K562 (cell line): Measurements from ENCODE around the gene PEAR1. TPM values are rescaled to one million over a fixed set of nuclear protein-coding genes. Genes with fewer than 3 reads are reported as not detected.

Experiments used
- CREBBP ChIP-seq: IDR thresholded peaks from one replicate; pipeline ENCODE4 v1.6.1; 2012; ENCODE audit warnings: low read depth, mild to moderate bottlenecking, control low read depth, inconsistent platforms, low read length
- FOXA1 ChIP-seq: fragments of 450-650 bp; IDR thresholded peaks from 2 replicates; pipeline ENCODE4 v1.6.1; 2016; ENCODE audit warnings: mild to moderate bottlenecking, borderline replicate concordance
- HNRNPL ChIP-seq: fragments of 200-400 bp; formaldehyde crosslinking; IDR thresholded peaks from 2 replicates; pipeline ENCODE4 v1.6.1; 2017; ENCODE audit warnings: low read depth, mild to moderate bottlenecking, low read length
- PML ChIP-seq: IDR thresholded peaks from 2 replicates; pipeline ENCODE4 v1.6.1; 2012; ENCODE audit warnings: low read length, inconsistent platforms
- POLR3A ChIP-seq: IDR thresholded peaks from 2 replicates; pipeline ENCODE4 v1.6.1; 2011; ENCODE audit warnings: borderline replicate concordance, mild to moderate bottlenecking, moderate library complexity; ENCODE audit not compliant: insufficient read length, insufficient read depth; ENCODE audit errors: extremely low read depth
- SAFB2 ChIP-seq: fragments of 200-400 bp; formaldehyde crosslinking; IDR thresholded peaks from 2 replicates; pipeline ENCODE4 v1.6.1; 2018; ENCODE audit warnings: borderline replicate concordance, low read length, low read depth, moderate library complexity; ENCODE audit not compliant: severe bottlenecking
- ZNF436 ChIP-seq: fragments of 250-450, 450-650 bp; sonication (Bioruptor Pico); formaldehyde crosslinking; IDR thresholded peaks from 2 replicates; pipeline ENCODE4 v1.7.0; 2020; ENCODE audit warnings: mild to moderate bottlenecking
- polyA plus RNA-seq, 8 experiments: library from polyadenylated mRNA; depleted of rRNA in 4 of 8; stranded (reverse) in 5 of 8; unstranded in 3 of 8; fragments of >200 nt; fragmentation: Nextera tagmentation in 2 of 8; fragmentation: Illumina TruSeq in 1 of 8; extraction: Ambion mirVana in 2 of 8; extraction: Trizol in 1 of 8; gene quantifications; 2 replicates each; pipeline versions ENCODE4 v1.2.1 to v1.2.3, GENCODE V29; 2011 to 2014; ENCODE audit warnings: inconsistent platforms in 1 of 8, missing spikeins in 1 of 8
- total RNA-seq, 7 experiments: library from RNA; depleted of rRNA in 6 of 7; stranded (reverse); fragments of >200 nt in 6 of 7; fragmentation: Illumina TruSeq in 2 of 7; extraction: Trizol in 2 of 7; gene quantifications; 2 replicates each; pipeline versions ENCODE4 v1.2.1 to v1.2.3, GENCODE V29; 2011 to 2021; ENCODE audit warnings: low replicate concordance in 1 of 7
- TF ChIP-seq, protein P1 (sequence below): fragments of 250-450 bp; sonication (Bioruptor Pico); IDR thresholded peaks from 2 replicates; pipeline ENCODE4 v1.5.0; 2020; ENCODE audit warnings: mild to moderate bottlenecking, borderline replicate concordance
- TF ChIP-seq, protein P2 (sequence below): fragments of 250-450 bp; sonication (Bioruptor Pico); IDR thresholded peaks from 2 replicates; pipeline ENCODE4 v1.5.0; 2021; ENCODE audit warnings: mild to moderate bottlenecking, borderline replicate concordance
- TF ChIP-seq, protein P3 (sequence below): fragments of 450-650 bp; IDR thresholded peaks from 2 replicates; pipeline ENCODE4 v1.6.1; 2016; ENCODE audit warnings: antibody characterized with exemption
- TF ChIP-seq, protein P4 (sequence below): fragments of 250-450 bp; sonication (Bioruptor Pico); IDR thresholded peaks from 2 replicates; pipeline ENCODE4 v1.5.0; 2022; ENCODE audit warnings: mild to moderate bottlenecking
- TF ChIP-seq, protein P5 (sequence below): fragments of 150-350 bp; conservative IDR thresholded peaks from 2 replicates; pipeline ENCODE4 v1.6.1; 2014; ENCODE audit warnings: low read length
- TF ChIP-seq, protein P6 (sequence below): sonication (generic); formaldehyde crosslinking; IDR thresholded peaks from 2 replicates; pipeline ENCODE4 v1.8.0; 2023; ENCODE audit warnings: mild to moderate bottlenecking, missing genetic modification reagents

PEAR1 gene
- total and polyA plus RNA-seq, 9 of the 15 experiments (the other 6 are each of a cell fraction or from before 2014, with no cell fraction given), result 0.87 to 13.9 (median 6.1) TPM

DNA sequence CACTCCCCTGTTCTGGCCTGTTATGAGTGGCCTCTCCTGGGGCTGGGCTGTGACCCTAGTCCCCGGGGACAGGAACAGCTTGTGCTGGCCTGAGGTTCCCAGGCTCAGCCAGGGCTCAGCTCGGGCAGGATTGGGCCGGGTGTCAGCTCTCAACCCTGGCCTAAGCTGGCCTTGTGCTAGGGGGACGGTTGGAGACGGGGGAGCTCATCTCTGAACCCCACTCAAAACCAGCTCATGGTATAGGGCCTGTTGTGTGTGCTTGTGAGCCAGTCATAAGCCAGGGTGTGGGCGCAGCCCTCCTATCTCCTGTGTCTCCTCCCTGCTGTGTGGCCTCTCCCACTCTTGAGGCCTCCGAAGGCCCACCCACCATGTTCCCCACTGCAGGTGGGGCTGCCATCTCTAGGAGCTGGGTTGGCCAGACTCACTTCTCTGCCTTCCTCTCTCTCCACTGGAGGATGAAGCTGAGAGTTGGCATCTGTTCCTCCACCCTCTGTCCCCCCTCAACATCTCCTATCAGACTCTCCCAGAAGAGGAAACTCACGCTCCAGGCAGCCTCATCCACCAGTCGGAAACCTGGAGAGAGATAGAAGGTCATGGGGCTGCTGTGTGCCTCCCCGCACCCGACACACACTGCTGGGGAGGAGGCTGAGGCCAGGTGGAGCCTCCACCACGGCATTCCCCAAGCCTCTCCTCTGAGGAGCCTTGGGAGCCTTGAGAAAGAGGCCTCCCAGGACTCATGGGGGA lies 1.4 kb downstream of the PEAR1 start (continued):
- TF ChIP-seq CREBBP, result no peak
- TF ChIP-seq, protein P1, sequence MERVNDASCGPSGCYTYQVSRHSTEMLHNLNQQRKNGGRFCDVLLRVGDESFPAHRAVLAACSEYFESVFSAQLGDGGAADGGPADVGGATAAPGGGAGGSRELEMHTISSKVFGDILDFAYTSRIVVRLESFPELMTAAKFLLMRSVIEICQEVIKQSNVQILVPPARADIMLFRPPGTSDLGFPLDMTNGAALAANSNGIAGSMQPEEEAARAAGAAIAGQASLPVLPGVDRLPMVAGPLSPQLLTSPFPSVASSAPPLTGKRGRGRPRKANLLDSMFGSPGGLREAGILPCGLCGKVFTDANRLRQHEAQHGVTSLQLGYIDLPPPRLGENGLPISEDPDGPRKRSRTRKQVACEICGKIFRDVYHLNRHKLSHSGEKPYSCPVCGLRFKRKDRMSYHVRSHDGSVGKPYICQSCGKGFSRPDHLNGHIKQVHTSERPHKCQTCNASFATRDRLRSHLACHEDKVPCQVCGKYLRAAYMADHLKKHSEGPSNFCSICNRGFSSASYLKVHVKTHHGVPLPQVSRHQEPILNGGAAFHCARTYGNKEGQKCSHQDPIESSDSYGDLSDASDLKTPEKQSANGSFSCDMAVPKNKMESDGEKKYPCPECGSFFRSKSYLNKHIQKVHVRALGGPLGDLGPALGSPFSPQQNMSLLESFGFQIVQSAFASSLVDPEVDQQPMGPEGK (CRISPR knock-in tag), result no peak
- TF ChIP-seq, protein P2, sequence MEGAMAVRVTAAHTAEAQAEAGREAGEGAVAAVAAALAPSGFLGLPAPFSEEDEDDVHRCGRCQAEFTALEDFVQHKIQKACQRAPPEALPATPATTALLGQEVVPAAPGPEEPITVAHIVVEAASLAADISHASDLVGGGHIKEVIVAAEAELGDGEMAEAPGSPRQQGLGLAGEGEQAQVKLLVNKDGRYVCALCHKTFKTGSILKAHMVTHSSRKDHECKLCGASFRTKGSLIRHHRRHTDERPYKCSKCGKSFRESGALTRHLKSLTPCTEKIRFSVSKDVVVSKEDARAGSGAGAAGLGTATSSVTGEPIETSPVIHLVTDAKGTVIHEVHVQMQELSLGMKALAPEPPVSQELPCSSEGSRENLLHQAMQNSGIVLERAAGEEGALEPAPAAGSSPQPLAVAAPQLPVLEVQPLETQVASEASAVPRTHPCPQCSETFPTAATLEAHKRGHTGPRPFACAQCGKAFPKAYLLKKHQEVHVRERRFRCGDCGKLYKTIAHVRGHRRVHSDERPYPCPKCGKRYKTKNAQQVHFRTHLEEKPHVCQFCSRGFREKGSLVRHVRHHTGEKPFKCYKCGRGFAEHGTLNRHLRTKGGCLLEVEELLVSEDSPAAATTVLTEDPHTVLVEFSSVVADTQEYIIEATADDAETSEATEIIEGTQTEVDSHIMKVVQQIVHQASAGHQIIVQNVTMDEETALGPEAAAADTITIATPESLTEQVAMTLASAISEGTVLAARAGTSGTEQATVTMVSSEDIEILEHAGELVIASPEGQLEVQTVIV (CRISPR knock-in tag), result no peak
- no peak for TF ChIP-seq HNRNPL
- TF ChIP-seq ZNF436 (CRISPR knock-in tag), result no peak
- TF ChIP-seq, protein P3, sequence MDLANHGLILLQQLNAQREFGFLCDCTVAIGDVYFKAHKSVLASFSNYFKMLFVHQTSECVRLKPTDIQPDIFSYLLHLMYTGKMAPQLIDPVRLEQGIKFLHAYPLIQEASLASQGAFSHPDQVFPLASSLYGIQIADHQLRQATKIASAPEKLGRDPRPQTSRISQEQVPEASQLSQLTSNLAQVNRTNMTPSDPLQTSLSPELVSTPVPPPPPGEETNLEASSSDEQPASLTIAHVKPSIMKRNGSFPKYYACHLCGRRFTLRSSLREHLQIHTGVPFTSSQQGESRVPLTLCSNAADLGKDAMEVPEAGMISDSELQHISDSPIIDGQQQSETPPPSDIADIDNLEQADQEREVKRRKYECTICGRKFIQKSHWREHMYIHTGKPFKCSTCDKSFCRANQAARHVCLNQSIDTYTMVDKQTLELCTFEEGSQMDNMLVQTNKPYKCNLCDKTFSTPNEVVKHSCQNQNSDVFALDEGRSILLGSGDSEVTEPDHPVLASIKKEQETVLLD, result peak; percentile 69; the same call in 1 of the 2 replicates
- TF ChIP-seq, protein P4, sequence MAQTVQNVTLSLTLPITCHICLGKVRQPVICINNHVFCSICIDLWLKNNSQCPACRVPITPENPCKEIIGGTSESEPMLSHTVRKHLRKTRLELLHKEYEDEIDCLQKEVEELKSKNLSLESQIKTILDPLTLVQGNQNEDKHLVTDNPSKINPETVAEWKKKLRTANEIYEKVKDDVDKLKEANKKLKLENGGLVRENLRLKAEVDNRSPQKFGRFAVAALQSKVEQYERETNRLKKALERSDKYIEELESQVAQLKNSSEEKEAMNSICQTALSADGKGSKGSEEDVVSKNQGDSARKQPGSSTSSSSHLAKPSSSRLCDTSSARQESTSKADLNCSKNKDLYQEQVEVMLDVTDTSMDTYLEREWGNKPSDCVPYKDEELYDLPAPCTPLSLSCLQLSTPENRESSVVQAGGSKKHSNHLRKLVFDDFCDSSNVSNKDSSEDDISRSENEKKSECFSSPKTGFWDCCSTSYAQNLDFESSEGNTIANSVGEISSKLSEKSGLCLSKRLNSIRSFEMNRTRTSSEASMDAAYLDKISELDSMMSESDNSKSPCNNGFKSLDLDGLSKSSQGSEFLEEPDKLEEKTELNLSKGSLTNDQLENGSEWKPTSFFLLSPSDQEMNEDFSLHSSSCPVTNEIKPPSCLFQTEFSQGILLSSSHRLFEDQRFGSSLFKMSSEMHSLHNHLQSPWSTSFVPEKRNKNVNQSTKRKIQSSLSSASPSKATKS, result no peak
- TF ChIP-seq FOXA1, result no peak
- TF ChIP-seq, protein P5, sequence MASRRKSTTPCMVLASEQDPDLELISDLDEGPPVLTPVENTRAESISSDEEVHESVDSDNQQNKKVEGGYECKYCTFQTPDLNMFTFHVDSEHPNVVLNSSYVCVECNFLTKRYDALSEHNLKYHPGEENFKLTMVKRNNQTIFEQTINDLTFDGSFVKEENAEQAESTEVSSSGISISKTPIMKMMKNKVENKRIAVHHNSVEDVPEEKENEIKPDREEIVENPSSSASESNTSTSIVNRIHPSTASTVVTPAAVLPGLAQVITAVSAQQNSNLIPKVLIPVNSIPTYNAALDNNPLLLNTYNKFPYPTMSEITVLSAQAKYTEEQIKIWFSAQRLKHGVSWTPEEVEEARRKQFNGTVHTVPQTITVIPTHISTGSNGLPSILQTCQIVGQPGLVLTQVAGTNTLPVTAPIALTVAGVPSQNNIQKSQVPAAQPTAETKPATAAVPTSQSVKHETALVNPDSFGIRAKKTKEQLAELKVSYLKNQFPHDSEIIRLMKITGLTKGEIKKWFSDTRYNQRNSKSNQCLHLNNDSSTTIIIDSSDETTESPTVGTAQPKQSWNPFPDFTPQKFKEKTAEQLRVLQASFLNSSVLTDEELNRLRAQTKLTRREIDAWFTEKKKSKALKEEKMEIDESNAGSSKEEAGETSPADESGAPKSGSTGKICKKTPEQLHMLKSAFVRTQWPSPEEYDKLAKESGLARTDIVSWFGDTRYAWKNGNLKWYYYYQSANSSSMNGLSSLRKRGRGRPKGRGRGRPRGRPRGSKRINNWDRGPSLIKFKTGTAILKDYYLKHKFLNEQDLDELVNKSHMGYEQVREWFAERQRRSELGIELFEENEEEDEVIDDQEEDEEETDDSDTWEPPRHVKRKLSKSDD, result no peak
- TF ChIP-seq POLR3A, result no peak
- TF ChIP-seq, protein P6, sequence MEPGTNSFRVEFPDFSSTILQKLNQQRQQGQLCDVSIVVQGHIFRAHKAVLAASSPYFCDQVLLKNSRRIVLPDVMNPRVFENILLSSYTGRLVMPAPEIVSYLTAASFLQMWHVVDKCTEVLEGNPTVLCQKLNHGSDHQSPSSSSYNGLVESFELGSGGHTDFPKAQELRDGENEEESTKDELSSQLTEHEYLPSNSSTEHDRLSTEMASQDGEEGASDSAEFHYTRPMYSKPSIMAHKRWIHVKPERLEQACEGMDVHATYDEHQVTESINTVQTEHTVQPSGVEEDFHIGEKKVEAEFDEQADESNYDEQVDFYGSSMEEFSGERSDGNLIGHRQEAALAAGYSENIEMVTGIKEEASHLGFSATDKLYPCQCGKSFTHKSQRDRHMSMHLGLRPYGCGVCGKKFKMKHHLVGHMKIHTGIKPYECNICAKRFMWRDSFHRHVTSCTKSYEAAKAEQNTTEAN (CRISPR knock-in tag), result no peak
- no peak for TF ChIP-seq SAFB2
- no peak for TF ChIP-seq PML
